Prostate gland (tissue), 2 donors: Measurements from ENCODE around the gene C10orf62. TPM values are rescaled to one million over a fixed set of nuclear protein-coding genes. Genes with fewer than 3 reads are reported as not detected.
A peak's percentile ranks its signal among the peaks of the same experiment; 100 is the strongest.

Source experiments
- DNase-seq: peaks from one replicate; pipeline ENCODE4 v3.0.0-alpha.2; 2019; ENCODE audit warnings: low spot score
- H3K27ac ChIP-seq, 2 donors: fragments of 200-600 bp; sonication (generic); 2 replicates each; pipeline ENCODE4 v1.5.1; 2017 to 2019
- H3K27me3 ChIP-seq: fragments of 200-600 bp; sonication (generic); replicated peaks from 2 replicates; pipeline ENCODE4 v1.5.1; 2019; ENCODE audit not compliant: insufficient read depth
- H3K36me3 ChIP-seq, 2 donors: fragments of 200-600 bp; sonication (generic); 1 replicate in 1 of 2; 2 replicates in 1 of 2; pipeline versions ENCODE4 v1.5.1 to v1.8.1; 2017 to 2019
- H3K4me1 ChIP-seq: fragments of 200-600 bp; sonication (generic); replicated peaks from 2 replicates; pipeline ENCODE4 v1.5.1; 2019
- H3K4me3 ChIP-seq, 2 donors: fragments of 200-600 bp; sonication (generic); 2 replicates each; pipeline ENCODE4 v1.5.1; 2017 to 2019
- H3K9me3 ChIP-seq: fragments of 200-600 bp; sonication (generic); 2 replicates; pipeline ENCODE4 v1.5.1; 2017
- CTCF ChIP-seq, 4 experiments: fragments of 200-600 bp in 2 of 4; fragments of 450-650 bp in 2 of 4; sonication (generic) in 2 of 4; IDR thresholded peaks; 1 replicate in 3 of 4; 2 replicates in 1 of 4; pipeline ENCODE4 v1.5.1; 2016 to 2019; ENCODE audit warnings: antibody characterized with exemption in 4 of 4, mild to moderate bottlenecking in 2 of 4, moderate library complexity in 2 of 4
- POLR2A ChIP-seq: fragments of 450-650 bp; IDR thresholded peaks from one replicate; pipeline ENCODE4 v1.6.1; 2016; ENCODE audit warnings: antibody characterized with exemption, mild to moderate bottlenecking
- POLR2AphosphoS5 ChIP-seq: sonication (generic); formaldehyde crosslinking; IDR thresholded peaks from one replicate; pipeline ENCODE4 v1.6.1; 2017; ENCODE audit warnings: antibody characterized with exemption
- WGBS: methylation state at CpG from one replicate; pipeline ENCODE4 v1.1.5; 2018; 5-methylcytosine and 5-hydroxymethylcytosine counted together
- intact Hi-C: fragments of 100-400 bp; cut with DNase I; formaldehyde crosslinking; loops from one replicate; pipeline ENCODE4 v1.14.2; 2022
- total RNA-seq, 2 donors: library from RNA; depleted of rRNA; stranded (reverse); fragments of >200 nt; gene quantifications; one replicate each; pipeline ENCODE4 v1.1.0, GENCODE V29; 2016

C10orf62 gene
- total RNA-seq, 2 donors from 2014 or later, result 14.0 TPM; not detected in 1

- DNase-seq, result peak; percentile 34
- TF ChIP-seq POLR2AphosphoS5 (peak; percentile 82), CTCF (IDR thresholded peaks at IDR 0.05) (no peak)
- Histone ChIP-seq H3K36me3 (no peaks in the 10 kb centered on the region), H3K4me1 (no peaks in the 10 kb centered on the region), H3K4me3 (no peak overlapping the region), H3K27me3 (no peaks in the 10 kb centered on the region), H3K27ac (peak overlapping the region; percentile 53 to 55), H3K9me3 (no peaks in the 10 kb centered on the region)
- intact Hi-C loops, result no loop called here
- 52% methylated on average over 10 of the region's 10 CpGs for WGBS
Observed at GRCh38 chr10:97596101-97597082, 6.9 kb downstream of the C10orf62 start.

GRCh38 chr10:97597778-97598177 is 8.3 kb downstream of the C10orf62 start:
- no peak overlapping the region for H3K27ac ChIP-seq
- TF ChIP-seq POLR2A, result no peak
- TF ChIP-seq POLR2AphosphoS5, result no peak
- TF ChIP-seq CTCF (IDR thresholded peaks at IDR 0.05), result no peak
- WGBS, result 84% methylated on average over 2 of the region's 2 CpGs

GRCh38 chr10:97598407-97599271 is 9.1 kb downstream of the C10orf62 start:
- TF ChIP-seq CTCF (IDR thresholded peaks at IDR 0.05), result no peak
- TF ChIP-seq POLR2AphosphoS5, result no peak
- TF ChIP-seq POLR2A, result no peak
- no peak for DNase-seq
- H3K4me1 ChIP-seq, result no peaks in the 10 kb centered on the region
- no peaks in the 10 kb centered on the region for H3K9me3 ChIP-seq
- H3K4me3 ChIP-seq, result no peak overlapping the region
- no peaks in the 10 kb centered on the region for H3K36me3 ChIP-seq
- 95% methylated on average over 19 of the region's 19 CpGs for WGBS
- H3K27ac ChIP-seq, result no peak overlapping the region
- intact Hi-C loops, result no loop called here
- H3K27me3 ChIP-seq, result no peaks in the 10 kb centered on the region

More at GRCh38 chr10:97597778-97598177, 8.3 kb downstream of the C10orf62 start:
- H3K9me3 ChIP-seq, result no peaks in the 10 kb centered on the region
- H3K4me1 ChIP-seq, result no peaks in the 10 kb centered on the region
- DNase-seq, result no peak
- intact Hi-C loops, result no loop called here
- H3K36me3 ChIP-seq, result no peaks in the 10 kb centered on the region
- H3K27me3 ChIP-seq, result no peaks in the 10 kb centered on the region
- H3K4me3 ChIP-seq, result no peak overlapping the region

- H3K4me1 ChIP-seq, result no peaks in the 10 kb centered on the region
- H3K9me3 ChIP-seq, result no peaks in the 10 kb centered on the region
- no peak overlapping the region for H3K4me3 ChIP-seq
- WGBS, result 80% methylated on average over 6 of the region's 6 CpGs
- no peak overlapping the region for H3K27ac ChIP-seq
- H3K27me3 ChIP-seq, result no peaks in the 10 kb centered on the region
- TF ChIP-seq POLR2A, result no peak
- no peak for TF ChIP-seq CTCF (IDR thresholded peaks at IDR 0.05)
- no peak for TF ChIP-seq POLR2AphosphoS5
- intact Hi-C loops, result no loop called here
- DNase-seq, result no peak
- no peaks in the 10 kb centered on the region for H3K36me3 ChIP-seq
Observed at GRCh38 chr10:97599272-97599619, 9.7 kb downstream of the C10orf62 start.
